ENCODE results near the gene HERPUD2.
"Not testable (repeated sequence)": the region's sequence is repeated elsewhere in the genome, so short reads cannot be mapped to it uniquely, and the experiment has no call there.

Gene HERPUD2

DNA sequence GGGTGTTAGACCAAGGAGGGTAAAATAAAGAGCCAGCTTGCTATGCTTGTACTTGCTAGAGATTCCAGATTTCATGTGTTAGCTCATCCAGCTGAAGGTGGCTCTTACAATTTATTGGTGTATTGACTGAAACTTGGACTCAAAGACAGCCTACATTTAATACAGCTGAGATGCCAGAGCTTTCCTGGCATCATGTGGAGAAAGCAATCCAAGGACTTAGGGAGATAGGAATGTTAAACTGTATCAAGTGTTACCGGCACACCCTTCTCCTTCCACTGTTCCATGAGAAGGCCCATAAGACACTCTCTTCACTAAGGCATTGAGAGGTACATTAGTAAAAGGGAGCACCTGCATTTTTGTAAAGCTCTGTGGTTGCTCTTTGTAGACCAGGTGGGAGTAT is 9.3 kb upstream of the HERPUD2 start:
- DNase-seq (ENCODE audit: low read depth) = no peak
- H3K4me3 ChIP-seq (ENCODE audit: low read depth, low read length) = no peak overlapping the region
- TF ChIP-seq, protein P1, sequence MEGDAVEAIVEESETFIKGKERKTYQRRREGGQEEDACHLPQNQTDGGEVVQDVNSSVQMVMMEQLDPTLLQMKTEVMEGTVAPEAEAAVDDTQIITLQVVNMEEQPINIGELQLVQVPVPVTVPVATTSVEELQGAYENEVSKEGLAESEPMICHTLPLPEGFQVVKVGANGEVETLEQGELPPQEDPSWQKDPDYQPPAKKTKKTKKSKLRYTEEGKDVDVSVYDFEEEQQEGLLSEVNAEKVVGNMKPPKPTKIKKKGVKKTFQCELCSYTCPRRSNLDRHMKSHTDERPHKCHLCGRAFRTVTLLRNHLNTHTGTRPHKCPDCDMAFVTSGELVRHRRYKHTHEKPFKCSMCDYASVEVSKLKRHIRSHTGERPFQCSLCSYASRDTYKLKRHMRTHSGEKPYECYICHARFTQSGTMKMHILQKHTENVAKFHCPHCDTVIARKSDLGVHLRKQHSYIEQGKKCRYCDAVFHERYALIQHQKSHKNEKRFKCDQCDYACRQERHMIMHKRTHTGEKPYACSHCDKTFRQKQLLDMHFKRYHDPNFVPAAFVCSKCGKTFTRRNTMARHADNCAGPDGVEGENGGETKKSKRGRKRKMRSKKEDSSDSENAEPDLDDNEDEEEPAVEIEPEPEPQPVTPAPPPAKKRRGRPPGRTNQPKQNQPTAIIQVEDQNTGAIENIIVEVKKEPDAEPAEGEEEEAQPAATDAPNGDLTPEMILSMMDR (IDR thresholded peaks at IDR 0.05; ENCODE audit: control insufficient read depth, extremely low read depth, insufficient read depth) = no peak

DNA sequence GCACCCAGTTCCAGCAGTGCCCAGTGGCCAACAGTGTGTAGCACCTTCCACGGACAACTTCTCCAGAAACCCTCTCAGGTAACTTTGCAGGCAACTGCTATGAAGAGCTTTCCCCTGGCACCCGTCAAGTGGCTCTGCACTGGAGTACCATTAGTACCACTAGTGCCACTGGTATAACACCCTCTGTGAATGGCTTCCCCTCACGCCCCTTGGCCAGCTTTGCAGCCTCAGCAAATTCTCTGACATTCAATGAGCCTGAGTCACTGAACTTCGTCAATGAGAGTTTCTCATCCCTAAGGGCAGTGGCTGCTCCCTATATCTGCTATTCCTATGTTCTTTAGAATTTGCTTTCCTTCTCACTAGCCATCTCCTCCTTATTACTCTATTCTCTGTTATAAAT is 7.6 kb upstream of the HERPUD2 start:
- no peak overlapping the region for H3K4me3 ChIP-seq (ENCODE audit: low read depth, low read length)
- TF ChIP-seq, protein P1 (IDR thresholded peaks at IDR 0.05; ENCODE audit: control insufficient read depth, extremely low read depth, insufficient read depth) = no peak
- DNase-seq (ENCODE audit: low read depth) = no peak

DNA sequence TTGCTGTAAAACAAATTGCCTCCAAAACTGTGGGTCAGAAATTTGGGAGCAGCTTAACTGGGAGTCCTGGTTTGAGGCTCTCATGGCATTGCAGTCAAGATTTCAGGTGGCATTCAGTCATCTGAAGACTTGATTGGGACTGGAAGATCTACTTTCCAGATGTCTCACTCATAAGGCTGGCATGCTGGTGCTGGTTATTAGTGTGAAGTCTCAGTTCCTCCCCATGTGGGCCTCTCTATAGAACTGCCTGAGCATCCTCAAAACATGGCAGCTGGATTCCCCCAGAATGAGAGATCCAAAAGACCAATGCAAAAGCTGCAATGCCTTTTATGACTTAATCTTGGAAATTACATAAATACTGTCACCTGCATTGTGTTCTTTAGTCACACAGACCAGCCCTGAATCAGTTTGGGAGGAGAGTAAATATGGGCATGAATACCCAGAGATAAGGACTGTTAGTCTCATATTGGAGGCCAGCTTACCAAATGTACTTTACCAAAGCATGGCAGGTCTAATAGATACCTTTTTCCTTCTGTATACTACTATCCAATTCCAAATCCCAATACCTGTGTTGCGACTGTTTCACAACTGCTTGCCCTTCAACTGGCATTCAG is 6.5 kb upstream of the HERPUD2 start:
- TF ChIP-seq, protein P1 (IDR thresholded peaks at IDR 0.05; ENCODE audit: control insufficient read depth, extremely low read depth, insufficient read depth) = no peak
- no peak for DNase-seq (ENCODE audit: low read depth)
- no peak overlapping the region for H3K4me3 ChIP-seq (ENCODE audit: low read depth, low read length)

DNA sequence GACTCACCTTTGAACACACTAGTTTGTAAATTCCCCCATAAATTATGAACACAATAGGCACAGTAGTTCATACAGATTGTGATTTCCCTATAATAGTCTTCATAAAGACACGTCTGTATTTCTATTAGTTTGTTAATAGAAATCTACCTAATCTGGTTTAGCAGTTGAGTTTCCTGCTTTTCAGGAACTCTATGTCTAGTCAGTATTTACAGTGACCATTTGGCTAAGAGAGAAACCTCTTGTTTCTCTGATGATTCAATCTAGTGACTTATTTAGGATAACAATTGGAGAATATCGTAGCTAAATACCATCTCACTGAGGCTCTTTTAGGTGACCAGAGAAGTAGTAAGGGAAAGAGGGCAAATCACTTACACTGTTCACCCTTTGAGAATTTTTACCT is 5.9 kb upstream of the HERPUD2 start:
- no peak for DNase-seq (ENCODE audit: low read depth)
- no peak overlapping the region for H3K4me3 ChIP-seq (ENCODE audit: low read depth, low read length)
- TF ChIP-seq, protein P1 (IDR thresholded peaks at IDR 0.05; ENCODE audit: control insufficient read depth, extremely low read depth, insufficient read depth) = no peak

DNA sequence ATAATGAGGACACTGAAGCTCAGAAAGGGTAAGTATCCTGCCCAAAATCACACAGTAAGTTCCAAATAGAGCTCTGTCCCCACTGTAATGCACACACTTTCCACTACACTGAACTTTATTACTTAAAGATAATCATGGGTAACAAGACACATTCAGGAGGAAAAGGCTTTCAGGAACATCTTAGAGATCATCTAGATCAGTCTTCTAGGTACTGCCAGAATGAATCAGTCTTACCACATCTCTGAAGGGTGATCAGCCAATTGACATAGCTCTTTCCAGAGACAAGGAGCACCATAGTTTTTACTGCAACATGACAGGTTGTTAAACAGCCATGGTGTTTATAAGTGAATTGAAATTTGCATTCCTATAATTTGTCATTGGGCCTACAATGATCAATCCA is 5.4 kb upstream of the HERPUD2 start:
- H3K4me3 ChIP-seq (ENCODE audit: low read depth, low read length) = no peak overlapping the region
- no peak for DNase-seq (ENCODE audit: low read depth)
- TF ChIP-seq, protein P1 (IDR thresholded peaks at IDR 0.05; ENCODE audit: control insufficient read depth, extremely low read depth, insufficient read depth) = no peak

DNA sequence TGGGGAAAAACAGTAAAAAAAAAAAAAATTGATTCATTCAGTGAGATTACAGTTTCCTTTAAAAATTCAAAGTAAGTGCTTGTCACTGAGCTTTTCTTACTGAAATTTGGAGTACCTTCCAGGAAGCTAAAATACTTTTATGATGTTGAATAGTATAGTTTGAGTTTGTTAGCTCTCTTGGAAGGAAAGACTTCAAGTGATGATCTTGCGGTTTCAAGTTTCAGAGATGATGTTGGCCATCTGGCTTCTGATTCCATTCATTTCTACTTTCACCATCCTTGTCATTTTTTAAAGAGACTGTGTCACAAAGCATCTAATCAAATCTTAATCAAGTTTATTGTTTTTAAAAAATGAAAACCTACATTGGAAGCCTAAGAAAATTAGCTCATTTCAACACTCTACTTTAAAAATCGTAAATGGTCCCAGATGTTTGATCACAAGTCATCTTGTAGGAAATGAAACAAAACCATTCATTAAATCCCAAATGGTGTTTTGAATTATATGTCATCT is 4.9 kb upstream of the HERPUD2 start:
- no peak overlapping the region for H3K4me3 ChIP-seq (ENCODE audit: low read depth, low read length)
- no peak for DNase-seq (ENCODE audit: low read depth)
- TF ChIP-seq, protein P1 (IDR thresholded peaks at IDR 0.05; ENCODE audit: control insufficient read depth, extremely low read depth, insufficient read depth) = no peak

DNA sequence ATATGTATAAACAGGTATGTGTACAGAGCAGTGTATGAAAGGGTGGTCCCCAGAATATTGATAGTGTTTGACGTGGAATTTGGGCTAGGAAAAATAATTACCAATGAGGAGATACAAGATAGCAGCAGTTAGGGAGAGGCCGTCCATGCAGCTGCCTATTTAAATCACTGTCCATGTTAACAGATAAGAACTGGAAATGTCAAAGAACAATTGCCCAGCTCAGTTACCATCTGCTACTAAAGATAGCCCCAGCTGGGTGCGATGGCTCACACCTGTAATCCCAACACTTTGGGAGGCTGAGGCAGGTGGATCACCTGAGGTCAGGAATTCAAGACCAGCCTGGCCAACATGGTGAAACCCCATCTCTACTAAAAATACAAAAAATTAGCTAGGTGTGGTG is 3.4 kb upstream of the HERPUD2 start:
- not testable (repeated sequence) for H3K4me3 ChIP-seq (ENCODE audit: low read depth, low read length); DNase-seq (ENCODE audit: low read depth)

All from LNCaP clone FGC (cell line).